CD4-positive, alpha-beta T cell (primary cell): Measurements from ENCODE around the gene LRRTM4. TPM values are rescaled to one million over a fixed set of nuclear protein-coding genes. Genes with fewer than 3 reads are reported as not detected.

Experiments used
- ATAC-seq: fragments of 200-7000 bp; cut with Tn5 transposase; one replicate; pipeline ENCODE4 v1.10.0; 2022; ENCODE audit warnings: mild to moderate bottlenecking; ENCODE audit not compliant: poor library complexity
- CTCF ChIA-PET: fragments of 350-600 bp; sonication (Branson Sonifier 250); formaldehyde crosslinking; loops from one replicate; lab custom pipeline; 2021; ENCODE audit warnings: antibody characterized with exemption, inconsistent platforms; lab: Charles Lee
- POLR2A ChIA-PET: fragments of 350-600 bp; sonication (Branson Sonifier 250); formaldehyde crosslinking; loops from one replicate; lab custom pipeline; 2021; ENCODE audit warnings: antibody characterized with exemption, inconsistent platforms; lab: Charles Lee
- DNase-seq, 14 experiments: peaks; one replicate each; pipeline ENCODE4 v3.0.0-alpha.2; 2013 to 2020; ENCODE audit warnings: mixed read lengths in 2 of 14
- H3K27ac ChIP-seq, 2 donors: one replicate each; pipeline versions ENCODE4 v1.5.1 to v1.7.0; 2013; ENCODE audit warnings: low read length in 2 of 2, low read depth in 1 of 2, mild to moderate bottlenecking in 1 of 2
- H3K27me3 ChIP-seq, 2 experiments: 1 replicate in 1 of 2; 2 replicates in 1 of 2; pipeline versions ENCODE4 v1.6.1 to v1.7.0; 2013; ENCODE audit warnings: low read length in 2 of 2, control low read depth in 1 of 2, mild to moderate bottlenecking in 1 of 2, moderate library complexity in 1 of 2; ENCODE audit not compliant: insufficient read depth in 2 of 2, control insufficient read depth in 1 of 2
- H3K36me3 ChIP-seq: one replicate; pipeline ENCODE4 v1.6.1; 2013; ENCODE audit warnings: low read length, control low read depth; ENCODE audit not compliant: insufficient read depth
- H3K4me1 ChIP-seq: one replicate; pipeline ENCODE4 v1.6.1; 2013; ENCODE audit warnings: low read length, control low read depth; ENCODE audit not compliant: insufficient read depth
- H3K4me3 ChIP-seq: one replicate; pipeline ENCODE4 v1.5.1; 2013; ENCODE audit warnings: mild to moderate bottlenecking, low read length, moderate library complexity
- H3K9me3 ChIP-seq, 2 experiments: 1 replicate in 1 of 2; 2 replicates in 1 of 2; pipeline versions ENCODE4 v1.6.1 to v1.7.0; 2013; ENCODE audit warnings: low read length in 2 of 2, mild to moderate bottlenecking in 2 of 2, control low read depth in 1 of 2, moderate library complexity in 1 of 2; ENCODE audit not compliant: control insufficient read depth in 1 of 2, insufficient read depth in 1 of 2
- H3K27ac Mint-ChIP-seq: one replicate; pipeline ENCODE4 v1.8.0; 2020; ENCODE audit warnings: mixed read lengths
- H3K27me3 Mint-ChIP-seq: one replicate; pipeline ENCODE4 v1.8.0; 2021; ENCODE audit warnings: mixed read lengths
- H3K36me3 Mint-ChIP-seq: one replicate; pipeline ENCODE4 v1.8.0; 2021; ENCODE audit warnings: low read depth, mixed read lengths
- H3K4me1 Mint-ChIP-seq: one replicate; pipeline ENCODE4 v1.8.0; 2021; ENCODE audit warnings: low read depth, mixed read lengths
- H3K4me3 Mint-ChIP-seq: one replicate; pipeline ENCODE4 v1.8.0; 2020; ENCODE audit warnings: mild to moderate bottlenecking, mixed read lengths
- H3K9me3 Mint-ChIP-seq: one replicate; pipeline ENCODE4 v1.8.0; 2020; ENCODE audit warnings: mixed read lengths
- CTCF ChIP-seq: fragments of 200-600 bp; IDR thresholded peaks from one replicate; pipeline ENCODE4 v1.8.0; 2022; ENCODE audit warnings: antibody characterized with exemption, mild to moderate bottlenecking
- intact Hi-C, 2 experiments: fragments of 100-400 bp; cut with DNase I in 1 of 2; cut with micrococcal nuclease in 1 of 2; formaldehyde crosslinking; loops; one replicate each; pipeline versions ENCODE4 v1.15.1 to v1.9.0; 2023 to 2025; cut with DNase I, micrococcal nuclease
- total RNA-seq, 174 experiments: library from RNA in 2 of 174; stranded (reverse) in 2 of 174; gene quantifications; one replicate each; pipeline ENCODE4 v1.2.3 and lab custom pipeline; 2021 to 2026

LRRTM4 gene
- total RNA-seq, 2 experiments from 2014 or later: not detected

- no peaks in the 10 kb centered on the region for H3K4me1 Mint-ChIP-seq
- no peak for ATAC-seq
Measured at GRCh38 chr2:77391119-77391518, 131.1 kb downstream of the LRRTM4 start.

GRCh38 chr2:77387324-77387723, 134.9 kb downstream of the LRRTM4 start:
- H3K27me3 Mint-ChIP-seq: no peaks in the 10 kb centered on the region
- no peaks in the 10 kb centered on the region for H3K4me1 Mint-ChIP-seq
- H3K36me3 ChIP-seq: no peaks in the 10 kb centered on the region
- no peak for TF ChIP-seq CTCF
- DNase-seq: no peak
- H3K36me3 Mint-ChIP-seq: no peaks in the 10 kb centered on the region
- no peaks in the 10 kb centered on the region for H3K27me3 ChIP-seq
- H3K4me1 ChIP-seq: no peaks in the 10 kb centered on the region
- ATAC-seq: no peak
- intact Hi-C loops: no loop called here
- peaks cover 0 to 4% of the 10 kb centered on the region in 2 experiments for H3K9me3 ChIP-seq
- no peak overlapping the region for H3K4me3 Mint-ChIP-seq
- peaks cover 3% of the 10 kb centered on the region for H3K9me3 Mint-ChIP-seq
- POLR2A ChIA-PET: no interaction called here
- no peak overlapping the region for H3K27ac Mint-ChIP-seq
- H3K27ac ChIP-seq: no peak overlapping the region
- CTCF ChIA-PET: no interaction called here
- no peak overlapping the region for H3K4me3 ChIP-seq

More at GRCh38 chr2:77391119-77391518, 131.1 kb downstream of the LRRTM4 start:
- no peak overlapping the region for H3K4me3 ChIP-seq
- no peak for DNase-seq
- no peaks in the 10 kb centered on the region for H3K27me3 ChIP-seq
- H3K36me3 ChIP-seq: no peaks in the 10 kb centered on the region
- POLR2A ChIA-PET: no interaction called here
- H3K4me3 Mint-ChIP-seq: no peak overlapping the region
- no peaks in the 10 kb centered on the region for H3K27me3 Mint-ChIP-seq
- H3K36me3 Mint-ChIP-seq: no peaks in the 10 kb centered on the region
- H3K27ac Mint-ChIP-seq: no peak overlapping the region
- no peak overlapping the region for H3K27ac ChIP-seq
- H3K4me1 ChIP-seq: no peaks in the 10 kb centered on the region
- H3K9me3 ChIP-seq: no peaks in the 10 kb centered on the region
- CTCF ChIA-PET: no interaction called here
- TF ChIP-seq CTCF: no peak
- peaks cover 6% of the 10 kb centered on the region for H3K9me3 Mint-ChIP-seq
- intact Hi-C loops: no loop called here

GRCh38 chr2:77372636-77373035, 149.5 kb downstream of the LRRTM4 start:
- Histone ChIP-seq H3K4me3 (no peak overlapping the region), H3K9me3 (no peaks in the 10 kb centered on the region), H3K27ac (no peak overlapping the region), H3K27me3 (no peaks in the 10 kb centered on the region), H3K36me3 (no peaks in the 10 kb centered on the region), H3K4me1 (no peaks in the 10 kb centered on the region)
- no peak for DNase-seq
- no peak overlapping the region for H3K4me3 Mint-ChIP-seq
- H3K9me3 Mint-ChIP-seq: peaks cover 6% of the 10 kb centered on the region
- no peak for TF ChIP-seq CTCF
- ChIA-PET POLR2A (no interaction called here), CTCF (no interaction called here)
- intact Hi-C loops: no loop called here
- no peaks in the 10 kb centered on the region for H3K36me3 Mint-ChIP-seq
- no peak overlapping the region for H3K27ac Mint-ChIP-seq
- no peaks in the 10 kb centered on the region for H3K4me1 Mint-ChIP-seq
- H3K27me3 Mint-ChIP-seq: no peaks in the 10 kb centered on the region
- no peak for ATAC-seq
